ENCODE data around the gene CCDC57. TPM values are rescaled to one million over a fixed set of nuclear protein-coding genes. Genes with fewer than 3 reads are reported as not detected.

The CCDC57 gene
- total RNA-seq, 4 donors from 2014 or later, result 27.1 to 79.9 (median 50.9) TPM

DNA sequence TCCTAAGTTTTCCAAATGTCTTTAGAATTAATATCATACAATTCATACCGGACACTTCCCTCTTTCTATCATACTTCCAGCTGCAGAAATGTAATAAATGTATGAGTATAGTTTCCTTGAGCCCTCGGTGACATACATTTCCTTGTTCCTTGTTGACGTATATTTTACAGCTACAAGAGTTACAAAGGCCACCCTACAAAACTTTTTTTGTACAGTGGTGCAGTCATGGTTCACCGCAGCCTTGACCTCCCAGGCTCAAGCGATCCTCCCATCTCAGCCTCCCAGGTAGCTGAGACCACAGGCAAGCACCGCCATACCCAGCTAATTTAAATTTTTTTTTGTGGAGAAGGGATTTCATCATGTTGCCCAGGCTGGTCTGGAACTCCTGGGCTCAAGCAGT, 139.8 kb downstream of the CCDC57 start:
- no peak overlapping the region for H3K27ac ChIP-seq
- intact Hi-C loops (cut with DNase I), result no loop called here
- DNase-seq, result no peak
- H3K4me3 ChIP-seq (replicated peaks in 1 of 3), result no peak overlapping the region
- 86 to 92% methylated on average over 6 of the region's 6 CpGs for WGBS, 2 donors
- H3K4me1 ChIP-seq, result no peaks in the 10 kb centered on the region
- TF ChIP-seq, protein P1, sequence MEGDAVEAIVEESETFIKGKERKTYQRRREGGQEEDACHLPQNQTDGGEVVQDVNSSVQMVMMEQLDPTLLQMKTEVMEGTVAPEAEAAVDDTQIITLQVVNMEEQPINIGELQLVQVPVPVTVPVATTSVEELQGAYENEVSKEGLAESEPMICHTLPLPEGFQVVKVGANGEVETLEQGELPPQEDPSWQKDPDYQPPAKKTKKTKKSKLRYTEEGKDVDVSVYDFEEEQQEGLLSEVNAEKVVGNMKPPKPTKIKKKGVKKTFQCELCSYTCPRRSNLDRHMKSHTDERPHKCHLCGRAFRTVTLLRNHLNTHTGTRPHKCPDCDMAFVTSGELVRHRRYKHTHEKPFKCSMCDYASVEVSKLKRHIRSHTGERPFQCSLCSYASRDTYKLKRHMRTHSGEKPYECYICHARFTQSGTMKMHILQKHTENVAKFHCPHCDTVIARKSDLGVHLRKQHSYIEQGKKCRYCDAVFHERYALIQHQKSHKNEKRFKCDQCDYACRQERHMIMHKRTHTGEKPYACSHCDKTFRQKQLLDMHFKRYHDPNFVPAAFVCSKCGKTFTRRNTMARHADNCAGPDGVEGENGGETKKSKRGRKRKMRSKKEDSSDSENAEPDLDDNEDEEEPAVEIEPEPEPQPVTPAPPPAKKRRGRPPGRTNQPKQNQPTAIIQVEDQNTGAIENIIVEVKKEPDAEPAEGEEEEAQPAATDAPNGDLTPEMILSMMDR (IDR thresholded peaks at IDR 0.05), result no peak
- no peak for TF ChIP-seq POLR2A (IDR thresholded peaks at IDR 0.05)
- H3K36me3 ChIP-seq, result no peaks in the 10 kb centered on the region
- H3K9me3 ChIP-seq, result no peaks in the 10 kb centered on the region
- H3K27me3 ChIP-seq, result no peaks in the 10 kb centered on the region

- TF ChIP-seq, protein P1 (IDR thresholded peaks at IDR 0.05), result no peak
- TF ChIP-seq POLR2A (IDR thresholded peaks at IDR 0.05), result no peak
- H3K36me3 ChIP-seq, result no peaks in the 10 kb centered on the region
- H3K4me3 ChIP-seq (replicated peaks in 1 of 3), result no peak overlapping the region
- peaks cover 7 to 9% of the 10 kb centered on the region in 2 donors for H3K4me1 ChIP-seq
- no peak overlapping the region for H3K27ac ChIP-seq
- DNase-seq, result no peak
- H3K9me3 ChIP-seq, result no peaks in the 10 kb centered on the region
- no peaks in the 10 kb centered on the region for H3K27me3 ChIP-seq
- intact Hi-C loops (cut with DNase I), result no loop called here
Observed at GRCh38 chr17:82070611-82071010, 142.0 kb downstream of the CCDC57 start.

GRCh38 chr17:82065638-82066303, 146.9 kb downstream of the CCDC57 start, which contains the start of gene DUS1L:
Gene DUS1L, minus strand, starts transcription at chr17:82065804. Its CDS starts 745 bp downstream, at chr17:82065059.
- no peaks in the 10 kb centered on the region for H3K9me3 ChIP-seq
- intact Hi-C loops (cut with DNase I), result no loop called here

DNA sequence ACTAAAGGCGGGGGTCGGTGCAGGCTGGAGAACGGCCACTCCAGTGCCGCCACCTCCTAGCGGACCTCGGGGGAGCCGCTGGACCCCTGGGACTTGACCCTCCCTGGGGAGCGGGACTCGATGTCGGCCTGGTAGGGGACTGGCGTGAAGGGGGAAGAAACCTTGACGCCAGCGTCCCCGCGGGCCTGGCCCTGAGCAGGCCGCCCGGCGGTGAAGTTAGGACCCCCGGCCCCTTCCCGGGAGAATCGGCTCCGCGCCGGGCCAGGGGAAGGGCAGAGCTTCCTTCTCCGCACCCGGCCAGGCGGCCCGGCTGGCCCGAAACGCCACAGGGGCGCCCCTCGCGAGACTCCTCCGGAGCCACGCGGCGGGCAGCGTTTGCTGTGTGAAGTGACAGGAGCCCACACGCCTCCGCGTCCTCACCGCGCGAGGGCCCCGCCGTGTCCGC, 147.4 kb downstream of the CCDC57 start:
- DNase-seq, result peak; percentile 15 to 27
- H3K36me3 ChIP-seq, result peaks cover 14 to 27% of the 10 kb centered on the region in 2 donors
- H3K27ac ChIP-seq, result peak overlapping the region; percentile 36 to 79 (median 45)
- H3K27me3 ChIP-seq, result no peaks in the 10 kb centered on the region
- H3K4me1 ChIP-seq, result peaks cover 20 to 28% of the 10 kb centered on the region in 2 donors
- no peak for TF ChIP-seq POLR2A (IDR thresholded peaks at IDR 0.05)
- TF ChIP-seq, protein P1 (IDR thresholded peaks at IDR 0.05), result no peak
- WGBS, 2 donors, result 3% methylated on average over 8 of the region's 47 CpGs; no CpG with 5 or more reads in 1 of the 2 donors
- H3K9me3 ChIP-seq, result no peaks in the 10 kb centered on the region
- intact Hi-C loops (cut with DNase I), result no loop called here
- peak overlapping the region; percentile 47 to 91 (median 79) for H3K4me3 ChIP-seq (replicated peaks in 1 of 3)

More at GRCh38 chr17:82065638-82066303, 146.9 kb downstream of the CCDC57 start, which contains the start of gene DUS1L:
- no peaks in the 10 kb centered on the region for H3K27me3 ChIP-seq
- peaks cover 20 to 28% of the 10 kb centered on the region in 2 donors for H3K4me1 ChIP-seq
- WGBS, 2 donors, result 23 to 32% methylated on average over 23 to 40 of the region's 88 CpGs
- TF ChIP-seq, protein P1 (IDR thresholded peaks at IDR 0.05), result no peak
- TF ChIP-seq POLR2A (IDR thresholded peaks at IDR 0.05), result peak; percentile 4 to 55
- DNase-seq, result peak; percentile 44 to 45
- H3K27ac ChIP-seq, result peak within 1 kb of the TSS; percentile 84 to 94 (median 85)
- peak within 1 kb of the TSS; percentile 47 to 91 (median 79) for H3K4me3 ChIP-seq (replicated peaks in 1 of 3)
- H3K36me3 ChIP-seq, result peaks cover 9 to 22% of the 10 kb centered on the region in 2 donors

All from thyroid gland (tissue), 4 donors.